ENCODE results near the gene MAL.

The MAL gene

GRCh38 chr2:95059656-95060370 is 34.3 kb downstream of the MAL start:
- H3K4me3 ChIP-seq (ENCODE audit: low read depth, low read length), result no peak overlapping the region
- TF ChIP-seq CTCF (IDR thresholded peaks at IDR 0.05; ENCODE audit: low read depth, low read length), result no peak
- in situ Hi-C loops (cut with HindIII; ENCODE audit: low sequenced_read_pairs), result no loop called here
- no peak for DNase-seq (ENCODE audit: low read depth, low spot score)

DNA sequence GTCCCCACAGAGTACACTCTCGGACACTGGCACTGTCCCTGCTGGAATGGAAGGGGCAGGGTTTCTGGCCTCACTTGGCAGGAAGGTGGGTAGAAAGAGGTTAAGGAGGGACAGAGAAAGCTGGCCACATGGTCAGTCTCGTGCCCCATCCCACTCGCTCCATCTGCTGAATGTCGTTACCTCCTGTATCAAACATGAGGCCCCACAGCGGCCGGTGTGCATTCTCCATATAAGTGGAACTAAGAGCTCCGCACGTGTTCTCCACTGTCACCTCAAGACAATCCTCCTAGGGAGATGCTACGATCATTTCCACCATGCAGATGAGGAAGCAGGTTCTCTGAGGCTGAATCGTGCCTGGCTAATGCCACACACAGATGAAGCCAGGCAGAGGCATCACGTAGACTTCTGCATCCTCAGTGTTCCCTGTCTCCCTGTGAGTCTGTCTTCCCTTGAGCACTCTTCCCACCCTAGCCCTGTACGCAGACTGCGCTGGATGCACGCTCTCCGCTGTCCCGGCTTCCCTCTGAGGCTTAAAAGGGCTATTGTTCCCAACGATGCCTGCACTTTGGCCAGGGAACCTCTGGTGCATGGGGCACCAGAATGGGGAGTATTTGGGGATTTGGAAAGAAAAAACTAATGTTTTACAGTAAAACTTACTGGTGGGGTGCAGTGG is 35.1 kb downstream of the MAL start:
- in situ Hi-C loops (cut with HindIII; ENCODE audit: low sequenced_read_pairs), result no loop called here
- no peak for TF ChIP-seq CTCF (IDR thresholded peaks at IDR 0.05; ENCODE audit: low read depth, low read length)
- no peak for DNase-seq (ENCODE audit: low read depth, low spot score)
- H3K4me3 ChIP-seq (ENCODE audit: low read depth, low read length), result no peak overlapping the region

DNA sequence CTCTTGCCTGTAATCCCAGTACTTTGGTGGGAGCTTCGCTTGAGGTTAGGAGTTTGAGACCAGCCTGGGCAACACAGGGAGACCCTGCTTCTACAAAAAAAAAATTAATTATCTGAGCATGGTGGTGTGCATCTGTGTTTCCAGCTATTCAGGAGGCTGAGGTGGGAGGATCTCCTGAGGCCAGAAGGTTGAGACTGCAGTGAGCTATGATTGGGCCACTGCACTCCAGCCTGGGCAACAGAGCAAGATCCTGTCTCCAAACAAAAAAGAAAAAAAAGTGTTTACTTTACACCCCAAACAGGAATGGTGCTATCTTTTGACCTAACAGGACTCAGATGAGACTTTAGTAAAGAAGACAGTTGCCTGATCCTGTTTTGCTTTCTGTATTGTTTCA is 35.6 kb downstream of the MAL start:
- no peak for DNase-seq (ENCODE audit: low read depth, low spot score)
- in situ Hi-C loops (cut with HindIII; ENCODE audit: low sequenced_read_pairs), result no loop called here
- TF ChIP-seq CTCF (IDR thresholded peaks at IDR 0.05; ENCODE audit: low read depth, low read length), result no peak
- no peak overlapping the region for H3K4me3 ChIP-seq (ENCODE audit: low read depth, low read length)

- in situ Hi-C loops (cut with HindIII; ENCODE audit: low sequenced_read_pairs), result no loop called here
- no peak for DNase-seq (ENCODE audit: low read depth, low spot score)
- no peak overlapping the region for H3K4me3 ChIP-seq (ENCODE audit: low read depth, low read length)
- no peak for TF ChIP-seq CTCF (IDR thresholded peaks at IDR 0.05; ENCODE audit: low read depth, low read length)
These were observed 36.2 kb downstream of the MAL start for GRCh38 chr2:95061601-95062183.

DNA sequence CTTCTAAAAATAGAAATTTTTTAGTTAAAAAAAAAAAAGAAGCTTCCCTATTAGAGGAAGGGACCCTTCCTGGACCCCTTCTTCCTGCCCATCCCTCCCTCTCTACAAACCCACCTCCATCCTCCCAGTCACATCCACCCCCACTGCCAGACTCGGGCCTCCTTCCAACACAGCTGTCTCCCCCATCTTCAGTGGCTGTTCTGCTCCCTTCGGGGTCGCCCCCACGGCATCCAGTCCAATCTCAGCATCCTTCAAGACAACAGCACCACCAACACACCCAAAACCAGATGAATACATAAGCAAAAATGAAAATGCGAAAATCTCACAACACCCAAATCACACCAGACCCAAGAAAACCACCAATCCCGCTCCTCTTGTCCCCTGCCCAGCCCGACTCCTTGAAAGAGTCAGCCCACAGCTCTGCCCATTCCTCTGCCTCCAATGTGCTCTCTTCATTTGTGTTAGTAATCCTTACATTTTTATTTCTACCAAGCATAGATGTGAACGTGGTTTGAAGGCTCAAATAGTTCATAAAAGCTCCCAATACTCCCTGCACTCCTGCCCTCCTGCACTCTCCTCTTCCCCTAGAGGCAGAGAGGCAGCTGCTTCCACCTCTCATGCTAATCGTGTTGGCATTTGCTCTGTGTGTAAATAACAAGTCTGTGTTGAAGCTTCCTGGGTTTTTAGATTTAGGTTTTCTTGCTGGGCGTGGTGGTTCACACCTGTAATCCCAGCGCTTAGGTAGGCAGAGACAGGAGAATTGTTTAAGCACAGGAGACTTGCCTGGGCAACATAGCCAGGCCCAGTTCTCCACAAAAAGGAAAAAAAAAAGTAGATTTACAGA is 37.0 kb downstream of the MAL start:
- no peak for DNase-seq (ENCODE audit: low read depth, low spot score)
- H3K4me3 ChIP-seq (ENCODE audit: low read depth, low read length), result no peak overlapping the region
- no peak for TF ChIP-seq CTCF (IDR thresholded peaks at IDR 0.05; ENCODE audit: low read depth, low read length)
- in situ Hi-C loops (cut with HindIII; ENCODE audit: low sequenced_read_pairs), result no loop called here
